ENCODE measurements around the gene ABCC8. TPM values are rescaled to one million over a fixed set of nuclear protein-coding genes. Genes with fewer than 3 reads are reported as not detected.

ABCC8 gene
- total and polyA plus RNA-seq, 2 donors from 2014 or later = 1.3 to 3.2 TPM

GRCh38 chr11:17369094-17369493 lies 107.6 kb downstream of the ABCC8 start:
- H3K4me3 ChIP-seq (ENCODE audit: low read length in 3 of 3) = no peak overlapping the region
- H3K27me3 ChIP-seq (ENCODE audit: control insufficient read depth, insufficient read depth, low read length) = no peaks in the 10 kb centered on the region
- H3K27ac ChIP-seq (ENCODE audit: low read depth in 2 of 2, low read length in 2 of 2) = no peak overlapping the region
- H3K36me3 ChIP-seq (ENCODE audit: control insufficient read depth in 2 of 3, insufficient read depth in 3 of 3, low read length in 3 of 3) = peaks cover 0 to 68% (median 48%) of the 10 kb centered on the region in 3 donors
- DNase-seq (no peak), FAIRE-seq (no peak)
- TF ChIP-seq, protein P1, sequence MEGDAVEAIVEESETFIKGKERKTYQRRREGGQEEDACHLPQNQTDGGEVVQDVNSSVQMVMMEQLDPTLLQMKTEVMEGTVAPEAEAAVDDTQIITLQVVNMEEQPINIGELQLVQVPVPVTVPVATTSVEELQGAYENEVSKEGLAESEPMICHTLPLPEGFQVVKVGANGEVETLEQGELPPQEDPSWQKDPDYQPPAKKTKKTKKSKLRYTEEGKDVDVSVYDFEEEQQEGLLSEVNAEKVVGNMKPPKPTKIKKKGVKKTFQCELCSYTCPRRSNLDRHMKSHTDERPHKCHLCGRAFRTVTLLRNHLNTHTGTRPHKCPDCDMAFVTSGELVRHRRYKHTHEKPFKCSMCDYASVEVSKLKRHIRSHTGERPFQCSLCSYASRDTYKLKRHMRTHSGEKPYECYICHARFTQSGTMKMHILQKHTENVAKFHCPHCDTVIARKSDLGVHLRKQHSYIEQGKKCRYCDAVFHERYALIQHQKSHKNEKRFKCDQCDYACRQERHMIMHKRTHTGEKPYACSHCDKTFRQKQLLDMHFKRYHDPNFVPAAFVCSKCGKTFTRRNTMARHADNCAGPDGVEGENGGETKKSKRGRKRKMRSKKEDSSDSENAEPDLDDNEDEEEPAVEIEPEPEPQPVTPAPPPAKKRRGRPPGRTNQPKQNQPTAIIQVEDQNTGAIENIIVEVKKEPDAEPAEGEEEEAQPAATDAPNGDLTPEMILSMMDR (IDR thresholded peaks at IDR 0.05; ENCODE audit: borderline replicate concordance, extremely low read depth, insufficient read depth) = no peak
- H3K4me1 ChIP-seq (ENCODE audit: control insufficient read depth in 2 of 3, insufficient read depth in 2 of 3, low read depth in 1 of 3, low read length in 3 of 3) = no peaks in the 10 kb centered on the region
- intact Hi-C loops (cut with DNase I) = no loop called here
- H3K9me3 ChIP-seq (ENCODE audit: control insufficient read depth in 2 of 3, insufficient read depth in 1 of 3, low read length in 3 of 3) = peaks cover 2 to 48% (median 25%) of the 10 kb centered on the region in 3 donors
- H3K9ac ChIP-seq (ENCODE audit: low read length in 3 of 3) = no peak overlapping the region

GRCh38 chr11:17368551-17368950 lies 108.1 kb downstream of the ABCC8 start:
- FAIRE-seq = no peak
- intact Hi-C loops (cut with DNase I) = no loop called here
- H3K4me3 ChIP-seq (ENCODE audit: low read length in 3 of 3) = no peak overlapping the region
- peaks cover 0 to 67% (median 48%) of the 10 kb centered on the region in 3 donors for H3K36me3 ChIP-seq (ENCODE audit: control insufficient read depth in 2 of 3, insufficient read depth in 3 of 3, low read length in 3 of 3)
- TF ChIP-seq, protein P1 (IDR thresholded peaks at IDR 0.05; ENCODE audit: borderline replicate concordance, extremely low read depth, insufficient read depth) = no peak
- H3K4me1 ChIP-seq (ENCODE audit: control insufficient read depth in 2 of 3, insufficient read depth in 2 of 3, low read depth in 1 of 3, low read length in 3 of 3) = no peaks in the 10 kb centered on the region
- no peak overlapping the region for H3K27ac ChIP-seq (ENCODE audit: low read depth in 2 of 2, low read length in 2 of 2)
- H3K9me3 ChIP-seq (ENCODE audit: control insufficient read depth in 2 of 3, insufficient read depth in 1 of 3, low read length in 3 of 3) = peaks cover 2 to 48% (median 25%) of the 10 kb centered on the region in 3 donors
- DNase-seq = no peak
- H3K9ac ChIP-seq (ENCODE audit: low read length in 3 of 3) = no peak overlapping the region
- H3K27me3 ChIP-seq (ENCODE audit: control insufficient read depth, insufficient read depth, low read length) = no peaks in the 10 kb centered on the region

- H3K27me3 ChIP-seq (ENCODE audit: control insufficient read depth, insufficient read depth, low read length) = no peaks in the 10 kb centered on the region
- peaks cover 0 to 50% (median 31%) of the 10 kb centered on the region in 3 donors for H3K36me3 ChIP-seq (ENCODE audit: control insufficient read depth in 2 of 3, insufficient read depth in 3 of 3, low read length in 3 of 3)
- TF ChIP-seq, protein P1 (IDR thresholded peaks at IDR 0.05; ENCODE audit: borderline replicate concordance, extremely low read depth, insufficient read depth) = no peak
- no peak overlapping the region for H3K4me3 ChIP-seq (ENCODE audit: low read length in 3 of 3)
- no peak overlapping the region for H3K27ac ChIP-seq (ENCODE audit: low read depth in 2 of 2, low read length in 2 of 2)
- FAIRE-seq (no peak), DNase-seq (no peak)
- H3K9me3 ChIP-seq (ENCODE audit: control insufficient read depth in 2 of 3, insufficient read depth in 1 of 3, low read length in 3 of 3) = peaks cover 2 to 31% (median 15%) of the 10 kb centered on the region in 3 donors
- no peak overlapping the region for H3K9ac ChIP-seq (ENCODE audit: low read length in 3 of 3)
- intact Hi-C loops (cut with DNase I) = no loop called here
- H3K4me1 ChIP-seq (ENCODE audit: control insufficient read depth in 2 of 3, insufficient read depth in 2 of 3, low read depth in 1 of 3, low read length in 3 of 3) = no peaks in the 10 kb centered on the region
These were observed 110.2 kb downstream of the ABCC8 start for GRCh38 chr11:17366495-17366894.

- H3K9ac ChIP-seq (ENCODE audit: low read length in 3 of 3) = no peak overlapping the region
- no peak overlapping the region for H3K27ac ChIP-seq (ENCODE audit: low read depth in 2 of 2, low read length in 2 of 2)
- DNase-seq = peak in 4 of 5 donors; percentile 65 to 83 (median 72)
- peak; percentile 52 for FAIRE-seq
- intact Hi-C loops (cut with DNase I) = no loop called here
- H3K4me3 ChIP-seq (ENCODE audit: low read length in 3 of 3) = peak overlapping the region in 1 of 3 donors; percentile 81
- H3K27me3 ChIP-seq (ENCODE audit: control insufficient read depth, insufficient read depth, low read length) = peaks cover 9% of the 10 kb centered on the region
- TF ChIP-seq, protein P1 (IDR thresholded peaks at IDR 0.05; ENCODE audit: borderline replicate concordance, extremely low read depth, insufficient read depth) = peak; percentile 57
- no peaks in the 10 kb centered on the region for H3K9me3 ChIP-seq (ENCODE audit: control insufficient read depth in 2 of 3, insufficient read depth in 1 of 3, low read length in 3 of 3)
- H3K36me3 ChIP-seq (ENCODE audit: control insufficient read depth in 2 of 3, insufficient read depth in 3 of 3, low read length in 3 of 3) = no peaks in the 10 kb centered on the region
- H3K4me1 ChIP-seq (ENCODE audit: control insufficient read depth in 2 of 3, insufficient read depth in 2 of 3, low read depth in 1 of 3, low read length in 3 of 3) = peaks cover 0 to 9% (median 8%) of the 10 kb centered on the region in 3 donors
These were observed 122.0 kb downstream of the ABCC8 start for GRCh38 chr11:17354601-17354991.

Measured in kidney (tissue), 14 donors.